Measurements from ENCODE around the gene AIFM1.

Gene AIFM1

GRCh38 chrX:130167040-130167439 is 1.4 kb upstream of the AIFM1 start:
- no peak for DNase-seq

GRCh38 chrX:130166503-130166777 is 799 bp upstream of the AIFM1 start:
- DNase-seq: no peak

- DNase-seq: peak; percentile 39
Measured at GRCh38 chrX:130165181-130165702, 399 bp downstream of the AIFM1 start.

GRCh38 chrX:130163398-130163797 is 2.2 kb downstream of the AIFM1 start:
- DNase-seq: no peak

- DNase-seq: no peak
Measured at GRCh38 chrX:130162094-130162735, 3.4 kb downstream of the AIFM1 start.

- no peak for DNase-seq
Measured at GRCh38 chrX:130159776-130160175, 5.9 kb downstream of the AIFM1 start.

- no peak for DNase-seq
Measured at GRCh38 chrX:130158311-130158710, 7.3 kb downstream of the AIFM1 start.

GRCh38 chrX:130155564-130155963 is 10.1 kb downstream of the AIFM1 start:
- no peak for DNase-seq

- no peak for DNase-seq
Measured at GRCh38 chrX:130147631-130148030, 18.0 kb downstream of the AIFM1 start.

GRCh38 chrX:130145123-130145522 is 20.5 kb downstream of the AIFM1 start:
- DNase-seq: no peak

GRCh38 chrX:130144509-130144908 is 21.1 kb downstream of the AIFM1 start:
- DNase-seq: no peak

- no peak for DNase-seq
Measured at GRCh38 chrX:130139474-130140201, 26.0 kb downstream of the AIFM1 start.

GRCh38 chrX:130136961-130137360 is 28.7 kb downstream of the AIFM1 start:
- DNase-seq: no peak

GRCh38 chrX:130136496-130136895 is 29.1 kb downstream of the AIFM1 start:
- no peak for DNase-seq

- DNase-seq: no peak
Measured at GRCh38 chrX:130130990-130131389, 34.7 kb downstream of the AIFM1 start.

GRCh38 chrX:130125091-130125874 is 40.4 kb downstream of the AIFM1 start:
- no peak for DNase-seq

GRCh38 chrX:130124577-130124976 is 41.1 kb downstream of the AIFM1 start:
- no peak for DNase-seq

GRCh38 chrX:130121505-130121800 is 44.2 kb downstream of the AIFM1 start:
- DNase-seq: no peak

GRCh38 chrX:130120746-130121504 is 44.7 kb downstream of the AIFM1 start:
- DNase-seq: no peak

- DNase-seq: no peak
Measured at GRCh38 chrX:130120321-130120731, 45.3 kb downstream of the AIFM1 start.

GRCh38 chrX:130119312-130119898 is 46.2 kb downstream of the AIFM1 start:
- no peak for DNase-seq

GRCh38 chrX:130118441-130119311 is 47.0 kb downstream of the AIFM1 start:
- DNase-seq: no peak

All from NCI-H1105 treated with DMSO at 0.1 percent for 48 hours (cell line).